Neural cell (in vitro differentiated cells): Measurements from ENCODE around the gene COL23A1. TPM values are rescaled to one million over a fixed set of nuclear protein-coding genes. Genes with fewer than 3 reads are reported as not detected.

ENCODE experiments used
- H2AFZ ChIP-seq: fragments of 200-600, 300-800 bp; sonication (generic), shearing (Covaris generic); 2 replicates; pipeline ENCODE4 v1.6.0; 2014; ENCODE audit warnings: low read depth, mild to moderate bottlenecking, antibody characterized with exemption, low read length, moderate library complexity
- H3F3A ChIP-seq: fragments of 200-600 bp; shearing (Covaris generic); 2 replicates; pipeline ENCODE4 v1.6.1; 2016; ENCODE audit warnings: mild to moderate bottlenecking, moderate library complexity, mixed read lengths, antibody characterized with exemption, low read length; ENCODE audit not compliant: insufficient read depth, poor library complexity, severe bottlenecking
- H3K27ac ChIP-seq: fragments of 200-600, 300-800 bp; sonication (generic), shearing (Covaris generic); 2 replicates; pipeline ENCODE4 v1.5.1; 2014; ENCODE audit warnings: mild to moderate bottlenecking, low read length, moderate library complexity
- H3K27me3 ChIP-seq: fragments of 300-800, 200-600 bp; sonication (generic), shearing (Covaris generic); 2 replicates; pipeline ENCODE4 v1.6.0; 2014; ENCODE audit warnings: mild to moderate bottlenecking, low read depth, low read length, moderate library complexity; ENCODE audit not compliant: insufficient read depth
- H3K36me3 ChIP-seq: fragments of 300-800, 200-600 bp; sonication (generic), shearing (Covaris generic); 2 replicates; pipeline ENCODE4 v1.5.1; 2014; ENCODE audit warnings: mild to moderate bottlenecking, antibody characterized with exemption, low read length, moderate library complexity; ENCODE audit not compliant: insufficient read depth
- H3K4me2 ChIP-seq: fragments of 300-800, 200-600 bp; sonication (generic), shearing (Covaris generic); 2 replicates; pipeline ENCODE4 v1.6.0; 2014; ENCODE audit warnings: mild to moderate bottlenecking, low read length
- H3K4me3 ChIP-seq: fragments of 300-800, 200-600 bp; sonication (generic), shearing (Covaris generic); 2 replicates; pipeline ENCODE4 v1.5.1; 2014; ENCODE audit warnings: mild to moderate bottlenecking, low read length, moderate library complexity
- H3K79me2 ChIP-seq: fragments of 200-600 bp; shearing (Covaris generic); replicated peaks from 2 replicates; pipeline ENCODE4 v1.6.0; 2014; ENCODE audit warnings: mild to moderate bottlenecking, low read length, moderate library complexity; ENCODE audit not compliant: insufficient read depth
- H3K9ac ChIP-seq: fragments of 300-800, 200-600 bp; sonication (generic), shearing (Covaris generic); 2 replicates; pipeline ENCODE4 v1.6.1; 2016; ENCODE audit warnings: mild to moderate bottlenecking, low read length, mixed read lengths
- H3K9me2 ChIP-seq: fragments of 200-600 bp; shearing (Covaris generic); 2 replicates; pipeline ENCODE4 v1.6.1; 2016; ENCODE audit warnings: mild to moderate bottlenecking, low read length, mixed read lengths; ENCODE audit not compliant: insufficient read depth
- H3K9me3 ChIP-seq: fragments of 200-600, 300-800 bp; sonication (generic), shearing (Covaris generic); 2 replicates; pipeline ENCODE4 v1.6.1; 2016; ENCODE audit warnings: mild to moderate bottlenecking, mixed run types, low read length, moderate library complexity, mixed read lengths
- H4K20me1 ChIP-seq: fragments of 200-600 bp; shearing (Covaris generic); 2 replicates; pipeline ENCODE4 v1.6.1; 2016; ENCODE audit warnings: mild to moderate bottlenecking, mixed run types; ENCODE audit not compliant: insufficient read depth
- CTCF ChIP-seq: fragments of 450-650 bp; IDR thresholded peaks from 2 replicates; pipeline ENCODE4 v1.5.1; 2014; ENCODE audit warnings: antibody characterized with exemption, mild to moderate bottlenecking, moderate library complexity; ENCODE audit not compliant: poor library complexity, severe bottlenecking
- EP300 ChIP-seq: fragments of 450-650 bp; conservative IDR thresholded peaks from 2 replicates; pipeline ENCODE4 v1.6.1; 2014; ENCODE audit warnings: antibody characterized with exemption, mild to moderate bottlenecking, moderate library complexity; ENCODE audit not compliant: poor library complexity, severe bottlenecking
- EZH2 ChIP-seq: fragments of 200-600, 300-800 bp; shearing (Covaris generic), sonication (generic); IDR thresholded peaks from 2 replicates; pipeline ENCODE4 v1.6.1; 2014; ENCODE audit warnings: antibody characterized with exemption, low read length, borderline replicate concordance, mild to moderate bottlenecking; ENCODE audit not compliant: insufficient read depth, poor library complexity, severe bottlenecking
- MXI1 ChIP-seq: fragments of 450-650 bp; conservative IDR thresholded peaks from 2 replicates; pipeline ENCODE4 v1.6.1; 2014; ENCODE audit warnings: antibody characterized with exemption, mild to moderate bottlenecking; ENCODE audit not compliant: poor library complexity, severe bottlenecking
- POLR2AphosphoS5 ChIP-seq: IDR thresholded peaks from 2 replicates; pipeline ENCODE4 v1.6.1; 2012
- RAD21 ChIP-seq: fragments of 450-650 bp; conservative IDR thresholded peaks from 2 replicates; pipeline ENCODE4 v1.6.1; 2014; ENCODE audit warnings: antibody characterized with exemption, mild to moderate bottlenecking, moderate library complexity
- SMC3 ChIP-seq: fragments of 450-650 bp; conservative IDR thresholded peaks from 2 replicates; pipeline ENCODE4 v1.6.1; 2014; ENCODE audit warnings: antibody characterized with exemption, mild to moderate bottlenecking, moderate library complexity; ENCODE audit not compliant: poor library complexity
- TAF1 ChIP-seq: IDR thresholded peaks from 2 replicates; pipeline ENCODE4 v1.6.1; 2012; ENCODE audit warnings: low read depth
- polyA plus RNA-seq: library from polyadenylated mRNA; depleted of rRNA; stranded (reverse); fragments of >200 nt; gene quantifications from 2 replicates; pipeline ENCODE4 v1.2.3, GENCODE V29; 2014
- TF ChIP-seq, protein P1 (sequence below): IDR thresholded peaks from 2 replicates; pipeline ENCODE4 v1.6.1; 2012; ENCODE audit warnings: borderline replicate concordance

The COL23A1 gene
- polyA plus RNA-seq, 1 donor from 2014 or later: not detected

DNA sequence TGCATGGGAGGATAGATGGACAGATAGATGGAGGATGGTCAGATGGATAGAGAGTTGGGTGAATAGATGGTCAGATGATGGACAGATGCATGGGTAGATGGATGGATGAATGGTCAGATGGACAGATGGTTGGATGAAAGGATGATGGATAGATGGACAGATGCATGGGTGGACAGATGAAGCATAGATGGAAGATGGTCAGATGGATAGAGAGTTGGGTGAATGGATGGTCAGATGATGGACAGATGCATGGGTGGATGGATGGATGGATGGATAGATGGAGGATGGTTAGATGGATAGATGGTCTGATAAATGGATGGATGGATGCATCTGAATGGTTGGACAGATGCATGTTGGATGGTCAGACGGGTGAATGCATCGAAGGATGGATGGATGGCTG is 70.4 kb downstream of the COL23A1 start:
- H3K9me2 ChIP-seq: no peaks in the 10 kb centered on the region
- H3K27ac ChIP-seq: no peak overlapping the region
- H3K9ac ChIP-seq: no peak overlapping the region
- H3K4me2 ChIP-seq: no peak overlapping the region
- no peaks in the 10 kb centered on the region for H3K27me3 ChIP-seq
- no peaks in the 10 kb centered on the region for H3K79me2 ChIP-seq
- no peaks in the 10 kb centered on the region for H4K20me1 ChIP-seq
- H3K36me3 ChIP-seq: no peaks in the 10 kb centered on the region
- no peak overlapping the region for H2AFZ ChIP-seq
- H3K9me3 ChIP-seq: no peaks in the 10 kb centered on the region
- H3K4me3 ChIP-seq: no peak overlapping the region
- H3F3A ChIP-seq: no peaks in the 10 kb centered on the region
- TF ChIP-seq EP300 (no peak), CTCF (no peak), MXI1 (no peak), SMC3 (no peak)

GRCh38 chr5:178519155-178519554 is 71.0 kb downstream of the COL23A1 start:
- H3K27me3 ChIP-seq: no peaks in the 10 kb centered on the region
- no peak for TF ChIP-seq RAD21
- no peak for TF ChIP-seq TAF1
- TF ChIP-seq EZH2: no peak
- no peak for TF ChIP-seq EP300
- no peak for TF ChIP-seq MXI1
- TF ChIP-seq, protein P1, sequence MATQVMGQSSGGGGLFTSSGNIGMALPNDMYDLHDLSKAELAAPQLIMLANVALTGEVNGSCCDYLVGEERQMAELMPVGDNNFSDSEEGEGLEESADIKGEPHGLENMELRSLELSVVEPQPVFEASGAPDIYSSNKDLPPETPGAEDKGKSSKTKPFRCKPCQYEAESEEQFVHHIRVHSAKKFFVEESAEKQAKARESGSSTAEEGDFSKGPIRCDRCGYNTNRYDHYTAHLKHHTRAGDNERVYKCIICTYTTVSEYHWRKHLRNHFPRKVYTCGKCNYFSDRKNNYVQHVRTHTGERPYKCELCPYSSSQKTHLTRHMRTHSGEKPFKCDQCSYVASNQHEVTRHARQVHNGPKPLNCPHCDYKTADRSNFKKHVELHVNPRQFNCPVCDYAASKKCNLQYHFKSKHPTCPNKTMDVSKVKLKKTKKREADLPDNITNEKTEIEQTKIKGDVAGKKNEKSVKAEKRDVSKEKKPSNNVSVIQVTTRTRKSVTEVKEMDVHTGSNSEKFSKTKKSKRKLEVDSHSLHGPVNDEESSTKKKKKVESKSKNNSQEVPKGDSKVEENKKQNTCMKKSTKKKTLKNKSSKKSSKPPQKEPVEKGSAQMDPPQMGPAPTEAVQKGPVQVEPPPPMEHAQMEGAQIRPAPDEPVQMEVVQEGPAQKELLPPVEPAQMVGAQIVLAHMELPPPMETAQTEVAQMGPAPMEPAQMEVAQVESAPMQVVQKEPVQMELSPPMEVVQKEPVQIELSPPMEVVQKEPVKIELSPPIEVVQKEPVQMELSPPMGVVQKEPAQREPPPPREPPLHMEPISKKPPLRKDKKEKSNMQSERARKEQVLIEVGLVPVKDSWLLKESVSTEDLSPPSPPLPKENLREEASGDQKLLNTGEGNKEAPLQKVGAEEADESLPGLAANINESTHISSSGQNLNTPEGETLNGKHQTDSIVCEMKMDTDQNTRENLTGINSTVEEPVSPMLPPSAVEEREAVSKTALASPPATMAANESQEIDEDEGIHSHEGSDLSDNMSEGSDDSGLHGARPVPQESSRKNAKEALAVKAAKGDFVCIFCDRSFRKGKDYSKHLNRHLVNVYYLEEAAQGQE: no peak
- TF ChIP-seq SMC3: no peak
- TF ChIP-seq CTCF: no peak
- TF ChIP-seq POLR2AphosphoS5: no peak
- no peaks in the 10 kb centered on the region for H3F3A ChIP-seq
- H3K9me3 ChIP-seq: no peaks in the 10 kb centered on the region
- H3K4me3 ChIP-seq: no peak overlapping the region
- no peaks in the 10 kb centered on the region for H3K9me2 ChIP-seq
- no peak overlapping the region for H3K27ac ChIP-seq
- no peak overlapping the region for H2AFZ ChIP-seq
- no peak overlapping the region for H3K9ac ChIP-seq
- no peak overlapping the region for H3K4me2 ChIP-seq
- no peaks in the 10 kb centered on the region for H4K20me1 ChIP-seq
- no peaks in the 10 kb centered on the region for H3K79me2 ChIP-seq
- H3K36me3 ChIP-seq: no peaks in the 10 kb centered on the region
